Measurements from ENCODE around the gene SH2D1A.
"Not testable (repeated sequence)": the region's sequence is repeated elsewhere in the genome, so short reads cannot be mapped to it uniquely, and the experiment has no call there.

The SH2D1A gene

GRCh38 chrX:124407226-124407625 is 60.9 kb downstream of the SH2D1A start:
- in situ Hi-C loops (cut with MboI; ENCODE audit: low pct_unique_long_range_greater_than_20kb, low sequenced_read_pairs, unreplicated experiment), result no loop called here
- TF ChIP-seq CTCF (IDR thresholded peaks at IDR 0.05; ENCODE audit: extremely low read depth, insufficient read depth, missing control alignments), result no peak
- no peak for DNase-seq (ENCODE audit: low spot score)

- DNase-seq (ENCODE audit: low spot score); in situ Hi-C loops (cut with MboI; ENCODE audit: low pct_unique_long_range_greater_than_20kb, low sequenced_read_pairs, unreplicated experiment): not testable (repeated sequence)
Observed at GRCh38 chrX:124408380-124408779, 62.0 kb downstream of the SH2D1A start.

- DNase-seq (ENCODE audit: low spot score), result no peak
- TF ChIP-seq CTCF (IDR thresholded peaks at IDR 0.05; ENCODE audit: extremely low read depth, insufficient read depth, missing control alignments), result no peak
- in situ Hi-C loops (cut with MboI; ENCODE audit: low pct_unique_long_range_greater_than_20kb, low sequenced_read_pairs, unreplicated experiment), result no loop called here
Observed at GRCh38 chrX:124413244-124413643, 66.9 kb downstream of the SH2D1A start.

- TF ChIP-seq CTCF (IDR thresholded peaks at IDR 0.05; ENCODE audit: extremely low read depth, insufficient read depth, missing control alignments), result no peak
- in situ Hi-C loops (cut with MboI; ENCODE audit: low pct_unique_long_range_greater_than_20kb, low sequenced_read_pairs, unreplicated experiment), result no loop called here
- no peak for DNase-seq (ENCODE audit: low spot score)
Observed at GRCh38 chrX:124414281-124414680, 67.9 kb downstream of the SH2D1A start.

- DNase-seq (ENCODE audit: low spot score), result no peak
- no peak for TF ChIP-seq CTCF (IDR thresholded peaks at IDR 0.05; ENCODE audit: extremely low read depth, insufficient read depth, missing control alignments)
- in situ Hi-C loops (cut with MboI; ENCODE audit: low pct_unique_long_range_greater_than_20kb, low sequenced_read_pairs, unreplicated experiment), result no loop called here
Observed at GRCh38 chrX:124415115-124415800, 68.9 kb downstream of the SH2D1A start.

- in situ Hi-C loops (cut with MboI; ENCODE audit: low pct_unique_long_range_greater_than_20kb, low sequenced_read_pairs, unreplicated experiment), result no loop called here
- no peak for TF ChIP-seq CTCF (IDR thresholded peaks at IDR 0.05; ENCODE audit: extremely low read depth, insufficient read depth, missing control alignments)
- no peak for DNase-seq (ENCODE audit: low spot score)
Observed at GRCh38 chrX:124421898-124422655, 75.7 kb downstream of the SH2D1A start.
